HL-60 (cell line): ENCODE data around the gene FLVCR1.

Experiments
- CTCF ChIP-seq: IDR thresholded peaks from one replicate; pipeline ENCODE4 v1.5.1; 2011; ENCODE audit warnings: low read length, control low read depth, inconsistent platforms; ENCODE audit not compliant: insufficient read depth
- POLR2AphosphoS5 ChIP-seq: IDR thresholded peaks from 2 replicates; pipeline ENCODE4 v1.6.1; 2012; ENCODE audit warnings: low read depth
- TF ChIP-seq, protein P1 (sequence below): IDR thresholded peaks from 2 replicates; pipeline ENCODE4 v1.6.1; 2012; ENCODE audit warnings: low read depth; ENCODE audit not compliant: insufficient replicate concordance

DNA sequence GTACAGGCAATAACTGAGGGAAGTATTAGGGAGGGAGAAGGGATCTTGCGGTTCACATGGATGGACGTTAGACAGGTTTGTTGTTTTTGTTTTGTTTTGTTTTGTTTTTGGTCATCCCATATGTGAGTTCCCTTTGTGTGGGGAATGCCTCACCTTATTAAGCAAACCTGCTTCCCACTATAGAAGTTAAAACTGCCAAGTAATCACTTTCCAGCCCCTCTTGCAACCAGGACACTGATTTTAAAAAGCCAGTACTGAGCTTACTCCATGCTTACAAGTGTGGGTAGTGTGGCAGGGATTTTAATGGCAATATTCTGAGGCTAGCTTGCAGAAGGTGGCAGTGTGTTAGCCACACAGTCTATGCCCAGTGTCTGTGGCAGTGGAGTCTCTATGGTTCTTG lies 37.1 kb upstream of the FLVCR1 start:
- TF ChIP-seq CTCF (no peak), POLR2AphosphoS5 (no peak)
- TF ChIP-seq, protein P1, sequence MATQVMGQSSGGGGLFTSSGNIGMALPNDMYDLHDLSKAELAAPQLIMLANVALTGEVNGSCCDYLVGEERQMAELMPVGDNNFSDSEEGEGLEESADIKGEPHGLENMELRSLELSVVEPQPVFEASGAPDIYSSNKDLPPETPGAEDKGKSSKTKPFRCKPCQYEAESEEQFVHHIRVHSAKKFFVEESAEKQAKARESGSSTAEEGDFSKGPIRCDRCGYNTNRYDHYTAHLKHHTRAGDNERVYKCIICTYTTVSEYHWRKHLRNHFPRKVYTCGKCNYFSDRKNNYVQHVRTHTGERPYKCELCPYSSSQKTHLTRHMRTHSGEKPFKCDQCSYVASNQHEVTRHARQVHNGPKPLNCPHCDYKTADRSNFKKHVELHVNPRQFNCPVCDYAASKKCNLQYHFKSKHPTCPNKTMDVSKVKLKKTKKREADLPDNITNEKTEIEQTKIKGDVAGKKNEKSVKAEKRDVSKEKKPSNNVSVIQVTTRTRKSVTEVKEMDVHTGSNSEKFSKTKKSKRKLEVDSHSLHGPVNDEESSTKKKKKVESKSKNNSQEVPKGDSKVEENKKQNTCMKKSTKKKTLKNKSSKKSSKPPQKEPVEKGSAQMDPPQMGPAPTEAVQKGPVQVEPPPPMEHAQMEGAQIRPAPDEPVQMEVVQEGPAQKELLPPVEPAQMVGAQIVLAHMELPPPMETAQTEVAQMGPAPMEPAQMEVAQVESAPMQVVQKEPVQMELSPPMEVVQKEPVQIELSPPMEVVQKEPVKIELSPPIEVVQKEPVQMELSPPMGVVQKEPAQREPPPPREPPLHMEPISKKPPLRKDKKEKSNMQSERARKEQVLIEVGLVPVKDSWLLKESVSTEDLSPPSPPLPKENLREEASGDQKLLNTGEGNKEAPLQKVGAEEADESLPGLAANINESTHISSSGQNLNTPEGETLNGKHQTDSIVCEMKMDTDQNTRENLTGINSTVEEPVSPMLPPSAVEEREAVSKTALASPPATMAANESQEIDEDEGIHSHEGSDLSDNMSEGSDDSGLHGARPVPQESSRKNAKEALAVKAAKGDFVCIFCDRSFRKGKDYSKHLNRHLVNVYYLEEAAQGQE, result no peak
